ENCODE measurements around the gene PLPP4. TPM values are rescaled to one million over a fixed set of nuclear protein-coding genes. Genes with fewer than 3 reads are reported as not detected.

The PLPP4 gene
- polyA plus RNA-seq, 3 donors from 2014 or later = not detected

GRCh38 chr10:120433141-120433540 is 23.9 kb upstream of the PLPP4 start:
- H3K4me1 Mint-ChIP-seq = peaks cover 6 to 7% of the 10 kb centered on the region in 2 donors
- DNase-seq = no peak
- no peaks in the 10 kb centered on the region for H3K9me3 Mint-ChIP-seq
- H3K36me3 Mint-ChIP-seq = no peaks in the 10 kb centered on the region
- no peak overlapping the region for H3K27ac Mint-ChIP-seq
- no peak overlapping the region for H3K4me3 Mint-ChIP-seq
- H3K27me3 Mint-ChIP-seq (ENCODE audit: low read depth in 3 of 3) = peaks cover 0 to 12% (median 8%) of the 10 kb centered on the region in 3 donors

GRCh38 chr10:120436439-120437112 is 20.5 kb upstream of the PLPP4 start:
- no peak for DNase-seq
- Mint-ChIP-seq H3K9me3 (no peaks in the 10 kb centered on the region), H3K36me3 (no peaks in the 10 kb centered on the region), H3K27me3 (ENCODE audit: low read depth in 3 of 3) (peaks cover 0 to 6% (median 3%) of the 10 kb centered on the region in 3 donors), H3K27ac (no peak overlapping the region), H3K4me3 (no peak overlapping the region), H3K4me1 (peaks cover under 1% of the 10 kb centered on the region in 2 donors)

GRCh38 chr10:120437541-120437940 is 19.5 kb upstream of the PLPP4 start:
- Mint-ChIP-seq H3K9me3 (no peaks in the 10 kb centered on the region), H3K4me3 (no peak overlapping the region), H3K27me3 (ENCODE audit: low read depth in 3 of 3) (peaks cover 0 to 2% (median 0%) of the 10 kb centered on the region in 3 donors), H3K36me3 (no peaks in the 10 kb centered on the region), H3K4me1 (no peaks in the 10 kb centered on the region), H3K27ac (no peak overlapping the region)
- no peak for DNase-seq

DNA sequence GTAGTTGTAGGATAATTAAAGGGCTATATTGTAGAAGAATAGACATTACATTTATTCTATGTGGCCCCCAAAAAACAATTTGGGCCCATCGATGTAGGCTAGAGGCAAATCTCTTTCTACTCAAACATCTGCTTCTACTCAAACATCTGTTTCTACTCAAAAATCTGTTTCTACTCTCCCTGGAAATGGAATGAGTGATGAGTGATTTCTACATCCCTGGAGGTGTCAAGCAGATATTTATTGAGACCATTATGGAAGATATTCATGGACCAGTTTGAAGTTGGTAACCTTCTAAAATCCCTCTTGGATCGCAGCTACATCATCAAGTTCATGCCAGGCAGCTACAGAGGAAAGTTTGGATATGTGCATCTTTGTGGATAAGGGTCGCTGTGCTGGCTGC is 5.1 kb upstream of the PLPP4 start:
- Mint-ChIP-seq H3K4me1 (peaks cover 4 to 6% of the 10 kb centered on the region in 2 donors), H3K27ac (no peak overlapping the region), H3K36me3 (no peaks in the 10 kb centered on the region), H3K27me3 (ENCODE audit: low read depth in 3 of 3) (peaks cover 4 to 9% (median 6%) of the 10 kb centered on the region in 3 donors), H3K4me3 (no peak overlapping the region), H3K9me3 (peaks cover 0 to 2% (median 0%) of the 10 kb centered on the region in 6 donors)
- DNase-seq = no peak

- no peaks in the 10 kb centered on the region for H3K36me3 Mint-ChIP-seq
- H3K4me1 Mint-ChIP-seq = peaks cover 4 to 9% of the 10 kb centered on the region in 2 donors
- H3K9me3 Mint-ChIP-seq = no peaks in the 10 kb centered on the region
- H3K27ac Mint-ChIP-seq = no peak overlapping the region
- H3K4me3 Mint-ChIP-seq = no peak overlapping the region
- DNase-seq = no peak
- peaks cover 10 to 13% (median 13%) of the 10 kb centered on the region in 3 donors for H3K27me3 Mint-ChIP-seq (ENCODE audit: low read depth in 3 of 3)
These were observed 3.7 kb upstream of the PLPP4 start for GRCh38 chr10:120453319-120453718.

- Mint-ChIP-seq H3K27me3 (ENCODE audit: low read depth in 3 of 3) (peaks cover 12 to 17% (median 13%) of the 10 kb centered on the region in 3 donors), H3K9me3 (no peaks in the 10 kb centered on the region), H3K36me3 (peaks cover 0 to 4% (median 0%) of the 10 kb centered on the region in 3 donors), H3K27ac (no peak overlapping the region), H3K4me1 (peaks cover 4 to 11% of the 10 kb centered on the region in 2 donors), H3K4me3 (no peak overlapping the region)
- no peak for DNase-seq
These were observed 3.1 kb upstream of the PLPP4 start for GRCh38 chr10:120453886-120454285.

- Mint-ChIP-seq H3K36me3 (peaks cover 0 to 4% (median 0%) of the 10 kb centered on the region in 3 donors), H3K27ac (no peak overlapping the region), H3K9me3 (no peaks in the 10 kb centered on the region), H3K4me3 (no peak overlapping the region), H3K27me3 (ENCODE audit: low read depth in 3 of 3) (peaks cover 12 to 18% (median 16%) of the 10 kb centered on the region in 3 donors), H3K4me1 (peaks cover 4 to 11% of the 10 kb centered on the region in 2 donors)
- DNase-seq = no peak
These were observed 2.0 kb upstream of the PLPP4 start for GRCh38 chr10:120455004-120455403.

DNA sequence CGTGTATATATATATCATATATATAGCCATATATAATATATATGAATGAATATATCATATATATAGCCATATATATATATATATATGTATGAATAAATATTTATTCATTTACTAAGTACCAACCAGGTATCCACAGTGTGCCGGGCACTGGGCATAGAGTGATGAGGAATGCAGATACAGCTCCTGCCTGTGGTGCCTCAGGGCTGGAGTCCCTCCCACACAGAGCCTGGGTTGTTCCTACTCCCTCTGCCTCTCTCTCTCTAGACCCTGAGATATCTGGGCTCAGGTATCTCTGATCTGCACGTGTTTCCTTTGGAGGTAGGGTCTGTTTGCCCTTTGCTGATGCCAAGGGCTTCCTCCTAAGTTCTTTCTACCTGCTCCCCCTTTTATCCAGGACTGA is 1.4 kb upstream of the PLPP4 start:
- Mint-ChIP-seq H3K27ac (no peak overlapping the region), H3K27me3 (ENCODE audit: low read depth in 3 of 3) (peaks cover 12 to 21% (median 16%) of the 10 kb centered on the region in 3 donors), H3K36me3 (peaks cover 0 to 4% (median 0%) of the 10 kb centered on the region in 3 donors), H3K9me3 (no peaks in the 10 kb centered on the region), H3K4me1 (peaks cover 4 to 11% of the 10 kb centered on the region in 2 donors), H3K4me3 (peak overlapping the region in 1 of 5 donors; percentile 81)
- DNase-seq = no peak

DNA sequence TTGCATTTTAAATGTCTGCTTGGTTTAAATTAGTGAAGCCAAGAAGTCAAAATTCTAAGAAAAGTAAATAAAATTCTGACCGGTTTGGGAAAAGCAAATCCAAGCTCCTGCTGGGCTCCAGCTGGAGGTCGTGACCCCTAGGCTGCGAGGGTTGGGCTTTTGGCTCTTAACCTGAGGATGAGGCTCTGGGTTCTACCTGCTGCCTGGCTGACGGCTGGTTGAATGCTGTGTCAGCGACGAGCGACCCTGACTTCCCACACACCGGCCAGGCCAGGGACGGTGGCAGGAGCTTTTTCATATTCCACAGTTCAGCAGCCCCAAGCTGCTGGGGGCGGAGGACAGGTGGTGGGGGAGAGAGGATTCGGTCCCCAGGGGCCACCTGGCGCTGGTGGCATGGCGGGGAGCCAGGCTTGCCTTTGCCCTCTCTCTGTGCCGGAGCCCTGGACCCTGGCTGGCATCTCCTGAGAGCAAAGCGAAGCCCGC is 843 bp upstream of the PLPP4 start:
- peaks cover 0 to 4% (median 0%) of the 10 kb centered on the region in 3 donors for H3K36me3 Mint-ChIP-seq
- H3K9me3 Mint-ChIP-seq = no peaks in the 10 kb centered on the region
- DNase-seq = no peak
- no peak overlapping the region for H3K27ac Mint-ChIP-seq
- H3K4me3 Mint-ChIP-seq = peak overlapping the region; percentile 61 to 81 (median 78)
- peaks cover 12 to 21% (median 14%) of the 10 kb centered on the region in 3 donors for H3K27me3 Mint-ChIP-seq (ENCODE audit: low read depth in 3 of 3)
- H3K4me1 Mint-ChIP-seq = peaks cover 4 to 11% of the 10 kb centered on the region in 2 donors

- Mint-ChIP-seq H3K36me3 (peaks cover 0 to 4% (median 0%) of the 10 kb centered on the region in 3 donors), H3K4me3 (peak overlapping the region; percentile 20 to 64 (median 41)), H3K27ac (no peak overlapping the region), H3K9me3 (no peaks in the 10 kb centered on the region), H3K27me3 (ENCODE audit: low read depth in 3 of 3) (peaks cover 12 to 21% (median 14%) of the 10 kb centered on the region in 3 donors), H3K4me1 (peaks cover 4 to 11% of the 10 kb centered on the region in 2 donors)
- DNase-seq = no peak
These were observed 575 bp downstream of the PLPP4 start for GRCh38 chr10:120457431-120458172.

DNA sequence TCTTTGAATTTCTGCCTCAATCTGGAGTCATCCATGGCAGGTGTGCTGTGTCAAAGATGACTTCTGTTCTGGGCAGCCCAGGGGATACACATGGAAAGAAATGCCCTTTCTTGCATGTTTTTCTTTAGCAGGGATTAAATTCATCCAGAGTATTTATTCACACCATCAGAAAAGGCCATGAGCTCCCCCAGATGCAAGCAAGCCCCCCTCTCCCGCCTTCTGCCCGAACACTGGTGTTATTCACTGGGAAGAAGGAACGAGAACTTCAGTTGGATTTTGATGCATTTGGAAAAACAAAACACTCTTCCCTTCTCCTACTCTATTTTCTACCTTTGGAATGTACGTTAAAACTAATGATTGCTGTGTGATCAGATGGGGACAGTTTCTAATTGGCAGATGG is 1.4 kb downstream of the PLPP4 start:
- H3K36me3 Mint-ChIP-seq = peaks cover 0 to 4% (median 0%) of the 10 kb centered on the region in 3 donors
- peaks cover 4 to 11% of the 10 kb centered on the region in 2 donors for H3K4me1 Mint-ChIP-seq
- no peaks in the 10 kb centered on the region for H3K9me3 Mint-ChIP-seq
- peaks cover 10 to 21% (median 14%) of the 10 kb centered on the region in 3 donors for H3K27me3 Mint-ChIP-seq (ENCODE audit: low read depth in 3 of 3)
- peak overlapping the region in 3 of 5 donors; percentile 19 to 75 (median 61) for H3K4me3 Mint-ChIP-seq
- H3K27ac Mint-ChIP-seq = no peak overlapping the region
- no peak for DNase-seq

- peaks cover 10 to 21% (median 14%) of the 10 kb centered on the region in 3 donors for H3K27me3 Mint-ChIP-seq (ENCODE audit: low read depth in 3 of 3)
These were observed 2.2 kb downstream of the PLPP4 start for GRCh38 chr10:120459185-120459584.

DNA sequence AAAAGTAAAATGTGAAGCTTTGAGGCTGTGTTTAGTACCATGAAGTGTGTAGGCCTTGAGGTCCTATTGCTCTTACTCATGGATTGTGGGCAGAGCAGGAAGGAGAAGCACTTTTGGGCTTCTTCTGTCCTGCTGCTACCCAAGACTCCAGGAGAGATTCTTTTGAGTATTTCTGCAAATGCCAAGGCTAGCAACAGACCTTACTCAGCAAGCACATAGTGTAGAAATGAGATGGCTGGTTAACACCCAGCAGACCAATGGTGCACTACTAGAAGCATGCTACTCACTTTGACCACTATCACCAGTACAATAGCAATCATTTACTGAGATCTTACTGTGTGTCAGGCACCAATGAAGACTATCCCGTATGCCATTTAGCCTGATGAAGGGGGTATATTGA is 3.2 kb downstream of the PLPP4 start:
- H3K4me1 Mint-ChIP-seq = peaks cover 4 to 9% of the 10 kb centered on the region in 2 donors
- no peak overlapping the region for H3K27ac Mint-ChIP-seq
- H3K27me3 Mint-ChIP-seq (ENCODE audit: low read depth in 3 of 3) = peaks cover 10 to 20% (median 14%) of the 10 kb centered on the region in 3 donors
- H3K4me3 Mint-ChIP-seq = no peak overlapping the region
- DNase-seq = no peak
- H3K36me3 Mint-ChIP-seq = peaks cover 0 to 4% (median 0%) of the 10 kb centered on the region in 3 donors
- no peaks in the 10 kb centered on the region for H3K9me3 Mint-ChIP-seq

More at GRCh38 chr10:120459185-120459584, 2.2 kb downstream of the PLPP4 start:
- no peak for DNase-seq
- H3K4me3 Mint-ChIP-seq = no peak overlapping the region
- peaks cover 0 to 4% (median 0%) of the 10 kb centered on the region in 3 donors for H3K36me3 Mint-ChIP-seq
- no peak overlapping the region for H3K27ac Mint-ChIP-seq
- no peaks in the 10 kb centered on the region for H3K9me3 Mint-ChIP-seq
- peaks cover 4 to 11% of the 10 kb centered on the region in 2 donors for H3K4me1 Mint-ChIP-seq

DNA sequence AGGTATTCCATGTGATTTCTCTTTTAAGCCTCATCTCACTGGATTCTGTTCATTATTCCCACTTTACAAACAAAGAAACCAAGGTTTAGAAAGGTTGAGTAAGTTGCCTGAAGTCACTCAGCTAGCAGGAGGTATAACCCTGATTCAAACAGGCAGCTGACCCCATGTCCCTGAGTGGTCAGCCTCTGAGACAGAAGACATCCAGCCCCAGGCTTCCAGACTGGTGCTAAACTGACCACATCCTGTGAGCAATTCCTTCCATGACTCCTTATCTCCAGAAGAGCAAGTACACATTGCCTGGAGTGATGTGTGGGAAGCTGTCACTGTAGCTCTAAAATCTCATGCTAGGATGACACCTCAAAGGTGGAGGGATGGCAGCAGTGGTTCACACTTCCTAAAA is 3.7 kb downstream of the PLPP4 start:
- peaks cover 4 to 9% of the 10 kb centered on the region in 2 donors for H3K4me1 Mint-ChIP-seq
- no peaks in the 10 kb centered on the region for H3K9me3 Mint-ChIP-seq
- DNase-seq = no peak
- no peak overlapping the region for H3K4me3 Mint-ChIP-seq
- H3K27me3 Mint-ChIP-seq (ENCODE audit: low read depth in 3 of 3) = peaks cover 10 to 17% (median 14%) of the 10 kb centered on the region in 3 donors
- no peak overlapping the region for H3K27ac Mint-ChIP-seq
- H3K36me3 Mint-ChIP-seq = peaks cover 0 to 4% (median 0%) of the 10 kb centered on the region in 3 donors

Data from immature natural killer cell (primary cell).